Cardiac fibroblast (primary cell): ENCODE data around the gene CFAP299.
A peak's percentile ranks its signal among the peaks of the same experiment; 100 is the strongest.

ENCODE experiments used
- DNase-seq, 2 donors: peaks; one replicate each; pipeline versions ENCODE4 v3.0.0 to v3.0.0-alpha.2; 2010; ENCODE audit warnings: low read depth in 2 of 2
- H3K4me3 ChIP-seq, 2 donors: replicated peaks in 1 of 2; 1 replicate in 1 of 2; 2 replicates in 1 of 2; pipeline ENCODE4 v1.5.1; 2011; ENCODE audit warnings: low read depth in 2 of 2, low read length in 2 of 2, mild to moderate bottlenecking in 2 of 2, moderate library complexity in 1 of 2
- TF ChIP-seq, protein P1 (sequence below): IDR thresholded peaks from one replicate; pipeline ENCODE4 v1.5.1; 2011; ENCODE audit warnings: low read depth, mild to moderate bottlenecking, low read length, inconsistent platforms

The CFAP299 gene

DNA sequence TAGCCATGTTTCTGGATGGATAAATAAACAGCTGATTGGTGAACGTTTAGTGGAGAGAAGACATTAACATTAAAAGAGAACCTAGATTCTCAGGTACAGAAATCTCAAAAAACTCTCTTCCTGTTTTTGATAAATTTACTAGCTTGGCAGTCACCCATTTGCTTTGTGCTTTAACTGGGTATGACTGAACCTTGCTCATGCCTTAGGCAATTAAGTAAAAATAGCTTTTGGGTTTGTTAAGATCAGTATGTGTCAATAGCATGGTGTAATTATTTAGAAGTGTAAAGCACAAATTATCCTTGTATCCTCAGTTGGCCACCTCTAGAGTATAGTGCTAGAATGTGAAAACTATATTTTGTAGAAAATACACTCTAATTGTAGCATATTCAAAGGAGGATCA lies 200.0 kb downstream of the CFAP299 start:
- DNase-seq, result no peak
- TF ChIP-seq, protein P1, sequence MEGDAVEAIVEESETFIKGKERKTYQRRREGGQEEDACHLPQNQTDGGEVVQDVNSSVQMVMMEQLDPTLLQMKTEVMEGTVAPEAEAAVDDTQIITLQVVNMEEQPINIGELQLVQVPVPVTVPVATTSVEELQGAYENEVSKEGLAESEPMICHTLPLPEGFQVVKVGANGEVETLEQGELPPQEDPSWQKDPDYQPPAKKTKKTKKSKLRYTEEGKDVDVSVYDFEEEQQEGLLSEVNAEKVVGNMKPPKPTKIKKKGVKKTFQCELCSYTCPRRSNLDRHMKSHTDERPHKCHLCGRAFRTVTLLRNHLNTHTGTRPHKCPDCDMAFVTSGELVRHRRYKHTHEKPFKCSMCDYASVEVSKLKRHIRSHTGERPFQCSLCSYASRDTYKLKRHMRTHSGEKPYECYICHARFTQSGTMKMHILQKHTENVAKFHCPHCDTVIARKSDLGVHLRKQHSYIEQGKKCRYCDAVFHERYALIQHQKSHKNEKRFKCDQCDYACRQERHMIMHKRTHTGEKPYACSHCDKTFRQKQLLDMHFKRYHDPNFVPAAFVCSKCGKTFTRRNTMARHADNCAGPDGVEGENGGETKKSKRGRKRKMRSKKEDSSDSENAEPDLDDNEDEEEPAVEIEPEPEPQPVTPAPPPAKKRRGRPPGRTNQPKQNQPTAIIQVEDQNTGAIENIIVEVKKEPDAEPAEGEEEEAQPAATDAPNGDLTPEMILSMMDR, result no peak
- no peak overlapping the region for H3K4me3 ChIP-seq

DNA sequence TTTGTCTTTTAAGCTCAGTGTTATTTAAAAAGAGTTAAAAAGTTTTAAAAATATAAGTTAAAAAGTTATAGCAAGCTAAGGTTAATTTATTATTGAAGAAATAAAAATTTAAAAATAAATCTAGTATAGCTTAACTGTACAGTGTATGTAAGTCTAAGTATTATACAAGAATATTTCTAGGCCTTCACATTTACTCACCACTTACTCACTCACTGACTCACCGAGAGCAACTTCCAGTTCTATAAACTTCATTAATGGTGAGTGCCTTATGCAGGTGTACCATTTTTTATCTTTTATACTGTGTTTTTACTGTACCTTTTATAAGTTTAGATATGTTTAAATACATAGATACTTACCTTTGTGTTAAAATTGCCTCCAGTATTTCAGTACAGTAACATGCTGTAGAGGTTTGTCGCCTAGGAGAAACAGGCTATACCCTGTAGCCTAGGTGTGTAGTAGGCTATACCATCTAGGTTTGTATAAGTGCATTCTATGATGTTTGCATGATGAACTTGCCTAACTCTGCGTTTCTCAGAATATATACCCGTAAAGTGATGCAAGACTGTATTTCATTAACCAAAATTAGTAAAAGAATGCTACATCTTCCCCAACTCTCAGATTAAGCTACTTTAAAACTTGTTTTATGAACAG lies 202.9 kb downstream of the CFAP299 start:
- peak in 1 of 2 donors; percentile 33 for DNase-seq

DNA sequence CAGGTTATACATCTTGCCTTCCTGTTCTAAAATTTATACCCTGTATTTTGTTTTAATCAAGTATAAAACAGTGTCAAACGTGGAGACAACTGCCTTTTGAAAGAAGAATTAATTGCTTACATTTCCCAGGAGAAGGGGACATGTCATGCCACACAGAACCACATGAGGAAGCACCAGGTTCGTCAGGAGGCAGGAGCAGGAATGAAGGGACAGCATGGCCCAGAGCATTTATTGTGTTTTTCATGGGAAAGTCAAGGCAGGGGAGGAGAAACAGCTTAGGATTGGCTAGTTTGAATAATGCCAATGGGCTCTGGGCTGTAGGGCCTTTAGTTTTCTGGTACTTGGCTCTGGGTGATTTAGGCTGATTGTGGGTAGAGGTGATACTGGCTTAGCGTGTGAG lies 203.7 kb downstream of the CFAP299 start:
- DNase-seq, result no peak
- H3K4me3 ChIP-seq, result no peak overlapping the region
- TF ChIP-seq, protein P1, result no peak

More for the DNA sequence above, 202.9 kb downstream of the CFAP299 start:
- TF ChIP-seq, protein P1, result no peak
- no peak overlapping the region for H3K4me3 ChIP-seq

DNA sequence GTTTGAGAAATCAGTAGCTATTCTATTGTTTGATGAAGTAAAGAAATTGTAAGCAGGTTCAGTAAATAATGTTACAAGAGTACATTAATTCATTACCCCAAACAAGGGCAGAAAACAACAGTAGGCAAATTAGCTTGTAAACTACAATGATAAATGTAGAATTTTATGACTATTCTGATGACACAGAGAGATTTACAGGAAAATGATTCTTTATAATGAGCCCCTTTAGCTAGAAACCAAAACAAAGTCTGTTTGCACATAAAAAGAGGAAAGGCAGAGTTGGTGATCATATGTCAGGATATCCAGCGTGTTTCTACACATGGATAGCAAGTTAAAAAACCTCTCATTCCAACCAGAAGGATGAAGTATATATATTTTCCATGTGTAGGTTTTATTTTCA lies 204.8 kb downstream of the CFAP299 start:
- TF ChIP-seq, protein P1, result no peak
- no peak overlapping the region for H3K4me3 ChIP-seq
- no peak for DNase-seq

DNA sequence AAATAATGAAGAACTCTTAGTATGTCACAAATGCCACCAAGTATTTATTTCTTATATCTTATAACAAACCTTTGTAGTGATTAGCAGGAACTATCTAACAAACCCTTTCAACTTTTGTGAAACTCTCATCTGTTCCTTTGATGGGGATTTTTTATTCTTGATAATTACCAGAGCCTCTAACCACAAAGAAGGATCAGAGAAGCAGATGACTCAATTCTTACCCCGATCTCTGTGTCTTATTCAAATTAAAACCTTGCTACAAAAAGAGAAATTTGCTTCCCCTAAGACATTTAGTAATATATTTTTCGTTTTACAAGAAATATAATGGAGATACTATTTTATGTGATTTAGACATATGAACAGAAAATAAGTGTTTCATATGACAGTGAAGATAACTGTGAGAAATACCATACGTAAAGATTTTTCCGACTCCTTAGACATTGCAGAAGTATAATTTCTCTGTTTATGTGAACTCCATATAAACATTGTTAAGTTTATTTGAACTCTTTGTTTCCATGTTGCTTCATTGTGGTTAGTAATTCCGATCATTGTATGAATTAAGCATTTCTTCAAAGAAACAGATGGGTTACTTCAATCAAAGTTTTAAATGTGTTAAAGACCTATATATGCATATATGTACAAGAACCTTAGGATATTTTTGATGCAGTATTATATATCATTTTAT lies 205.4 kb downstream of the CFAP299 start:
- no peak overlapping the region for H3K4me3 ChIP-seq
- DNase-seq, result no peak
- TF ChIP-seq, protein P1, result no peak

DNA sequence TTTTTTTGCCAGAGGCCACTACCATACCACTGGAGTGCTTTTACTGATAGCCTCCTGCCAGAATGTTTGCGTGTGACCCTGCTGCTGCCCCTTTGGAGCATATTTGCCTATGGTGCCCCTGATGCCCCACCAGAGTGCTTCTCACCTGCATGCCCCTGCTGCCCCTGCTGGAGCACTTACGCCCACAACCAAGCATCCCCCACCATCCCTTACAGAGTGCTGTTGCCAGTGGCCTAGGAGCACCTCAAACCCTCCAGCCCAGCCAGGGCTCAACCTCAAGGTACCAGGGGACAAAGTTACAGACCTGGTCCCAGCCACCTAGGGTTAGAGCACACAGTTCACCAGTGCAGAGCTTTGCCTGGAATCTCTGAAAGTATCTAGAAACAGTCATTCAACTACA lies 207.2 kb downstream of the CFAP299 start:
- TF ChIP-seq, protein P1, result no peak
- H3K4me3 ChIP-seq, result no peak overlapping the region
- no peak for DNase-seq
